HG02852 (cell line): Measurements from ENCODE around the gene ROR2.

Experiments
- ATAC-seq: cut with Tn5 transposase; IDR thresholded peaks from one replicate; pipeline ENCODE4 v1.9.1; 2021; ENCODE audit warnings: mild to moderate bottlenecking, moderate library complexity; ENCODE audit not compliant: unreplicated experiment

ROR2 gene

GRCh38 chr9:91603932-91604331 lies 346.1 kb downstream of the ROR2 start:
- no peak for ATAC-seq

- ATAC-seq = no peak
Measured at GRCh38 chr9:91599564-91599963, 350.5 kb downstream of the ROR2 start.

DNA sequence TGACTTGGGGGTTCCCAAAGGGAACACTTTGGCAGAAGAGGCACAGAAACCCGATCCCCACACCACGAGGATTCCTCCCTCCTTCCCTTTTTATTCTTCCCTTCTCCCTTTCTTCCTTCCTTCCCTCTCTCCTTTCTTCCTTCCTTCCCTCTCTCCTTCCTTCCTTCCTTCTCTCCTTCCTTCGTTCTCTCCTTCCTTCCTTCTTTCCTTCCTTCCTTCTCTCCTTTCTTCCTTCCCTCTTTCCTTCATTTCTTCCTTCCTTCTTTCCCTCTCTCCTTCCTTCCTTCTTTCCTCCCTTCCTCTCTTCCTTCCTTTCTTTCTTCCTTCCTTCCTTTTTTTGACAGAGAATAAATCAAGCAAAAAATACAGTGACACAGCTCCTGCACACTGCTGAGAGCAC lies 358.4 kb downstream of the ROR2 start:
- no peak for ATAC-seq

- no peak for ATAC-seq
Measured at GRCh38 chr9:91589101-91589553, 360.9 kb downstream of the ROR2 start.

DNA sequence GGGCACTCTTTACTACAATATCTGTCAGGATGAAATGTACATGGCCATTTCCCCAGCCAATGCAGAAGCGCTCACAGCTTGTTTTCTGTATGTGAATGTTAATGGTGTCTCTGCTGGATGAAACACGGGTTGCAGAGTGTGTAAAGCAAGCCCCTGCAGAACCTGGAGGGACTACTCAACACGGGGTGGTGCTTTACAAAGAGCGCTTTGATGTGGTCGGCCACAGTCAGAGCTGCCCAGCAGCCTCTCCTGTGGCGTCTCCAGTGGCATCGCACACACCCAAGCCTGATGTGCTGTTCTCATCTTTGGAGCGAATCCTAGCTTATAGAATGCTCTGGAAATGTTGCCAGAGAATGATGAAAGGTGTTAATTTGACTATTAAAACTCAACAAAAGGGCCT lies 363.7 kb downstream of the ROR2 start:
- no peak for ATAC-seq

- ATAC-seq = no peak
Measured at GRCh38 chr9:91583966-91584365, 366.1 kb downstream of the ROR2 start.

DNA sequence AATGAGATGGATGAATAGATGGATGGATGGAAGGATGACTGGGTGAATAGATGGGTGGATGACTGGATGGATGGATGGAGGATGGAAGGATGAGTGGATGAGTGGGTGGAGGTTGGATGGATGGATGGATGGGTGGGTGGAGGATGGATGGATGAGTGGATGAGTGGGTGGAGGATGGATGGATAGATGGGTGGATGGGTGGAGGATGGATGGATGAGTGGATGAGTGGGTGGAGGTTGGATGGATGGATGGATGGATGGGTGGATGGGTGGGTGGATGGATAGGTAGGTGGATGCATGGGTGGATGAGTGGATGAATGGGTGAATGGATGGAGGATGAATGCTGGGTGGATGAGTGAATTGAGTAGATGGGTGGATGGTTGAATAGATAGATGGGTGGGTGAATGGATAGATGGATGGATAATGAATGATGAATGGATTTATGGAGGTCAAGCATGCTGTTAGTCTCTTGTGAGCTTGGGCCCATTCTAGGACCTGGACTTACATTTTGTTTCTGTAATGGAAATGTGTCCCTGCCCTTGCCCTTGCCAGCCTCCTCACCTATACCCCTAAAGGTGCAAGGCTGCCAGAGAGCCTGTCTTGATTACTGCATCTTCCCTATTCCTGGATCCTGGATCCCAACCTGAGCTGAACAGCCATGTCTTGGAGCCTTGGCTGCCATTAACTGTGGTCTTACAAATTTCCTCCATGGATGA lies 366.7 kb downstream of the ROR2 start:
- ATAC-seq = no peak

- ATAC-seq = no peak
Measured at GRCh38 chr9:91582181-91582580, 367.8 kb downstream of the ROR2 start.

DNA sequence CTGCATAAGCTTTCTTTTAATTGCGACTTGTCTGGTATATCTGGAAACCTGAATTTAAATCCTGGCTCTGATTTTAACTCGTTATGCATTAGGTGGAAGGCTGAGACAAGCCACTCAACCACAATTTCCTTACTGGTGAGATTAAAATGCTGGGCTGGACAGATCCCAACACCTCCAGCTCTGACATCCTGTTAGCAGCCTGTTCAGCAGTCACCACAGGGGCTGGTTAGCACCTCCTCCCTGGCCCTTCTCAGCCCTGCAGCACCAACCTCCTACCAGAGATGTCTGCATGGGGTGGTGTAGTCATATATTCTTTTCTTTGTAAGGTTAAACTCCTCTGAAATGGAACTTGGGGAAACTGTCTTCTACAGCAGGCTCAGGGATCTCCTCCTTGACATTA lies 369.9 kb downstream of the ROR2 start:
- no peak for ATAC-seq

- no peak for ATAC-seq
Measured at GRCh38 chr9:91578911-91579310, 371.1 kb downstream of the ROR2 start.

- no peak for ATAC-seq
Measured at GRCh38 chr9:91577633-91578061, 372.4 kb downstream of the ROR2 start.

- ATAC-seq = no peak
Measured at GRCh38 chr9:91572811-91573210, 377.2 kb downstream of the ROR2 start.

GRCh38 chr9:91572044-91572443 lies 378.0 kb downstream of the ROR2 start:
- no peak for ATAC-seq

- no peak for ATAC-seq
Measured at GRCh38 chr9:91571036-91571435, 379.0 kb downstream of the ROR2 start.

DNA sequence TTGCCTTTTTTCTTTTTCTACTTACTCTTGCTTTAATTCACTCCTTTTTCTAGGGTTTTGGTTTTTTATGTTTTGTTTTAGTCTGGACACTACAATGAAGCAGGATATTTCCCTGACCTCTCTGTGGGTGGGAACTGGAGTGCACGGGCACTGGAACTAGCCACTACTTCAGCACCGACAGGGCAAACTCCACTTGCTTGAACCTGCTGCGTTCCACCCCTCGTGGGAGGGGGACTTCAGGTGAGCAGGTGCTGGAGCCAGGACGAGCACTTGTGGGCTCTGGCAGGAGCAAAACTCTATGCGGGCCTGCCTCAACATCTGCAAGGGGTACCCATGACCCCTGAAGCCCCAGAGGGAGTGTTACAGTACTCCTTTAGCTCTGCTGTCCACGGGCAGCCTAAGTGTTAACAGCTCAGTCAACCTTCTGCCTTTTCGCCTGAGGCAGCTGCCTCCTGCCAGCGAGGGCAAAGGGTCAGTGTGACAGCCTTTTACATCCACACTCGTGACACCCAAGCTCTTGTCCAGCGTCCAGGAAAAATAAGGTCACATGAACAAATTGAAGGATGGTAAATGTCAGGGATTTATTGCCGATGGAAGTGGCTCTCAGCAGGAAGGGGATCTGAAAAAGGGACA lies 382.3 kb downstream of the ROR2 start:
- ATAC-seq = no peak

- no peak for ATAC-seq
Measured at GRCh38 chr9:91564081-91564670, 385.9 kb downstream of the ROR2 start.

DNA sequence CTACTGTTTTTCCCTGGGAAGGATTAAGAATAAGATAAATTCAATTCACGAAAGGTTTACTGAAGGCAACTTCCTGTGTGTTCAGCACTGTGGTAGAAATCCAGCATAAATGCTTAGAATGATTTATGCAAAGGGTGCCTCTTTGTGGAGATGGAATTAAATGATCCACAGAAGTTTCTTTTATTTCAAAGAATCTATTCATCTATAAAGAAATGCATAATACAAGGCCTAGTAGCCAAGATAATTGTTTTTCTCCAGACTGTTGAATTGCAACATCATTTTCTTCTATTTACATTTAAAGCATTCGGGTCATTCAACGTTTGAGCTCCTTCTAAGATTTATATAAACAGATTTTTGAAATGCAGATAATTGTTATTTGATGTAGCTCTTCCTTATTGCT lies 387.6 kb downstream of the ROR2 start:
- no peak for ATAC-seq

DNA sequence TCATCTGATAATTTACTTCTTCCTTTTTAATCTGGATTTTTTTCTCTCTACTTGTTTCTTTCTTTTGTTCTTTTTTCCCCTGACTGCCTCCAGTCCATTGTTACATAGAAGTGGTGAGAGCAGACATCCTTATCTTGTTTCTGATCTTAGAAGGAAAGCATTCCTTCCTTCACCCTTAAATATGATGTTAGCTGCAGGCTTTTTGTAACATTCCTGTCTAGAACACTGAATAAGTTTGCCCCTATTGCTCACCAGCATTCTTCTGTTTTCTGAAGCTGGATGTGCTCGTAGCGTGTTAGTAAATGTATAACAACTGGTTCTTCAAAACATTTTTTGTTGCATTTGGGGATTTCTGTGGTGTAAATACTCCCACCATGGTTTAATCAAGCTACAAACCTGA lies 389.7 kb downstream of the ROR2 start:
- ATAC-seq = no peak

DNA sequence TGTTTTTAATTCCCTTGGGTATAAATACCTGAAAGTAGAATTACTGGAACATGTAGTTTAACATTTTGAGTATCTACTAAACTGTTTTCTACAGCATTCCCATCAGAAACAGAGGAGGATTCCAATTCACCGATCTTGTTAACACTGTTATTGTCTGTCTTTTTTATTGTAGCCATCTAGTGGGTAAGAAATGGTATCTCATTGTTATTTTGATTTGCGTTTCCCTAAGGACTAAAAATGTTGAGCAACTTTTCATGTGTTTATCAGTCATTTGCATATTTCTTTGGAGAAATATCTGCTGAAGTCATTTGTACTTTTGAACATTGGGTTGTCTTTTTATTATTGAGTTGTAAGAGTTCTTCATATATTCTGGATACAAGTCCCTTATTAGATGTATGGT lies 391.1 kb downstream of the ROR2 start:
- ATAC-seq = no peak

- ATAC-seq = no peak
Measured at GRCh38 chr9:91558395-91558794, 391.6 kb downstream of the ROR2 start.

DNA sequence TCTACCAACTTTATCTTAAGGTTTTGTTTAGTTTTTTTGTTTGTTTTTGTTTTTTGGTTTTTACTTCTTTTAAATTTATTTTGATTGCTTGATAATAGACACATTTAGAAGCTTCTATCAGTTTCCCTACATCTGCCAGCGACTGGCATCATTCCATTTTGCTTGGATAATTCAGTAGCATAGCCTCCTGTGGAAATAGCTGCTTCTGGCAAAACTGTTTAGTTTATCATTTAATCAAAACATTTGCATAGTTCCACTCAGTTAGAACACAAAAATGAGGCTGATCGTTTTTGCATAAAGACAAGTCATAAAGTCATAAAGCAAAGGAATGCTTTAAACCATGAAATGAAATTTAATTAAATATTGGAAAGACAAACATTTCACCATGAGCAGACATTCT lies 392.7 kb downstream of the ROR2 start:
- no peak for ATAC-seq

- no peak for ATAC-seq
Measured at GRCh38 chr9:91555132-91555531, 394.9 kb downstream of the ROR2 start.
